WTC11 (cell line): Measurements from ENCODE around the gene HOXB1.

Experiments
- ATF1 ChIP-seq: sonication (generic); formaldehyde crosslinking; IDR thresholded peaks from 2 replicates; pipeline ENCODE4 v1.8.1; 2023; ENCODE audit warnings: mild to moderate bottlenecking, moderate library complexity, missing genetic modification reagents
- ATF3 ChIP-seq: sonication (generic); formaldehyde crosslinking; conservative IDR thresholded peaks from 2 replicates; pipeline ENCODE4 v1.8.1; 2022; ENCODE audit warnings: mild to moderate bottlenecking, missing genetic modification reagents
- CTCF ChIP-seq: fragments of 200-600 bp; IDR thresholded peaks from 2 replicates; pipeline ENCODE4 v1.8.0; 2022; ENCODE audit warnings: antibody characterized with exemption
- E2F1 ChIP-seq: sonication (generic); formaldehyde crosslinking; IDR thresholded peaks from 2 replicates; pipeline ENCODE4 v1.8.0; 2022; ENCODE audit warnings: mild to moderate bottlenecking, missing genetic modification reagents
- E2F4 ChIP-seq: sonication (generic); formaldehyde crosslinking; IDR thresholded peaks from 2 replicates; pipeline ENCODE4 v1.8.1; 2022; ENCODE audit warnings: low read depth, mild to moderate bottlenecking, moderate library complexity, missing genetic modification reagents, borderline replicate concordance
- E2F5 ChIP-seq: sonication (generic); formaldehyde crosslinking; IDR thresholded peaks from 2 replicates; pipeline ENCODE4 v1.8.1; 2022; ENCODE audit warnings: mild to moderate bottlenecking, moderate library complexity, missing genetic modification reagents
- JUN ChIP-seq: sonication (generic); formaldehyde crosslinking; IDR thresholded peaks from 2 replicates; pipeline ENCODE4 v1.8.0; 2023; ENCODE audit warnings: mild to moderate bottlenecking, missing genetic modification reagents
- NR3C1 ChIP-seq: sonication (generic); formaldehyde crosslinking; conservative IDR thresholded peaks from 2 replicates; pipeline ENCODE4 v1.8.1; 2023; ENCODE audit warnings: low read depth, mild to moderate bottlenecking, missing genetic modification reagents
- SP1 ChIP-seq: sonication (generic); formaldehyde crosslinking; conservative IDR thresholded peaks from 2 replicates; pipeline ENCODE4 v1.8.1; 2022; ENCODE audit warnings: missing genetic modification reagents
- TEAD1 ChIP-seq: sonication (generic); formaldehyde crosslinking; IDR thresholded peaks from 2 replicates; pipeline ENCODE4 v1.8.0; 2022; ENCODE audit warnings: mild to moderate bottlenecking, missing genetic modification reagents
- TEAD4 ChIP-seq: sonication (generic); formaldehyde crosslinking; IDR thresholded peaks from 2 replicates; pipeline ENCODE4 v1.8.0; 2022; ENCODE audit warnings: mild to moderate bottlenecking, missing genetic modification reagents
- TP53 ChIP-seq: sonication (generic); formaldehyde crosslinking; IDR thresholded peaks from 2 replicates; pipeline ENCODE4 v1.8.1; 2023; ENCODE audit warnings: mild to moderate bottlenecking, missing genetic modification reagents
- ZNF121 ChIP-seq: sonication (generic); formaldehyde crosslinking; IDR thresholded peaks from 2 replicates; pipeline ENCODE4 v1.8.0; 2023; ENCODE audit warnings: missing genetic modification reagents

- no peak for TF ChIP-seq TEAD4 (CRISPR knock-in tag)
- no peak for TF ChIP-seq E2F1 (CRISPR knock-in tag)
- TF ChIP-seq JUN = no peak
- no peak for TF ChIP-seq CTCF
- no peak for TF ChIP-seq ATF3 (CRISPR knock-in tag)
- TF ChIP-seq ATF1 (CRISPR knock-in tag) = no peak
- no peak for TF ChIP-seq E2F4 (CRISPR knock-in tag)
- TF ChIP-seq TP53 (CRISPR knock-in tag) = no peak
- TF ChIP-seq SP1 (CRISPR knock-in tag) = no peak
- no peak for TF ChIP-seq TEAD1 (CRISPR knock-in tag)
- no peak for TF ChIP-seq NR3C1 (CRISPR knock-in tag)
- no peak for TF ChIP-seq E2F5 (CRISPR knock-in tag)
- no peak for TF ChIP-seq ZNF121
These were observed 27.4 kb upstream of the HOXB1 start for GRCh38 chr17:48558057-48558830.
